Endothelial cell of hepatic sinusoid (primary cell): ENCODE results near the gene VASN.

Experiments used
- in situ Hi-C: cut with HindIII; loops from 2 replicates; pipeline ENCODE4 v1.10.0; 2017; ENCODE audit warnings: low sequenced_read_pairs

VASN gene

GRCh38 chr16:4415538-4416199 is 44.0 kb downstream of the VASN start:
- in situ Hi-C loops, result no loop called here

GRCh38 chr16:4416200-4417032 is 44.8 kb downstream of the VASN start, which contains the start of gene CORO7:
CORO7 (minus strand) TSS chr16:4416596; CDS start chr16:4416518, 78 bp downstream.
- in situ Hi-C loops, result no loop called here

GRCh38 chr16:4419402-4419959 is 47.8 kb downstream of the VASN start:
- in situ Hi-C loops, result no loop called here

GRCh38 chr16:4420505-4421105 is 49.0 kb downstream of the VASN start:
- in situ Hi-C loops, result no loop called here

GRCh38 chr16:4425378-4426020 is 53.9 kb downstream of the VASN start, which contains the start of gene DNAJA3:
DNAJA3 (plus strand) TSS chr16:4425868; CDS start chr16:4425882, 14 bp downstream.
- in situ Hi-C loops, result no loop called here

- in situ Hi-C loops, result no loop called here
Observed at GRCh38 chr16:4426021-4426684, 54.5 kb downstream of the VASN start.

- in situ Hi-C loops, result no loop called here
Observed at GRCh38 chr16:4426722-4427372, 55.2 kb downstream of the VASN start.

GRCh38 chr16:4428500-4428899 is 56.9 kb downstream of the VASN start:
- in situ Hi-C loops, result no loop called here

- in situ Hi-C loops, result no loop called here
Observed at GRCh38 chr16:4431023-4431422, 59.4 kb downstream of the VASN start.
